Measurements from ENCODE around the gene IAH1.

DNA sequence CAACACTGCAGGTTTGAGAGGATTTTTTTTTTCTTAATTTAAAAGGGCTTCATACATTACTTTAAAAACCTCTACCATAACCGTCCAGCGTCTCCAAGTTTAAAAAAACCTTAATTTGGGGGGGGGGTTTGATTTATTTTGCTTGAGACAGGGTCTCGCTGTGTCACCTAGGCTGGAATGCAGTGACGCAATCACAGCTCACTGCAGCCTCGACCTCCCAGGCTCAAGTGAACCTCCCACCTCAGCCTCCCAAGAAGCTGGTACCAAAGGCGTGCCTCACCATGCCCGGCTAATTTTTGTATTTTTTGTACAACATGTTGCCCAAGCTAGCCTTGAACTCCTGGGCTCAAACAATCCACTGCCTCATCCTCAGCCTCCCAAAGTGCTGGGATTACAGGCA is 44.4 kb downstream of the IAH1 start:
- TF ChIP-seq KAT2A (conservative IDR thresholded peaks at IDR 0.05; ENCODE audit: control insufficient read depth, low read depth, low read length): no peak
- no peak for TF ChIP-seq GATAD2B (conservative IDR thresholded peaks at IDR 0.05; ENCODE audit: low read depth)
- no peak for TF ChIP-seq GABPA (IDR thresholded peaks at IDR 0.05; ENCODE audit: low read depth)

Measured in GM12878 (cell line).